Epithelial cell of proximal tubule (primary cell): ENCODE measurements around the gene REN. TPM values are rescaled to one million over a fixed set of nuclear protein-coding genes. Genes with fewer than 3 reads are reported as not detected.

Experiments used
- DNase-seq: peaks from one replicate; pipeline ENCODE4 v3.0.0-alpha.2; 2011; ENCODE audit warnings: low read depth
- H3K4me3 ChIP-seq: 2 replicates; pipeline ENCODE4 v1.5.1; 2011; ENCODE audit warnings: low read depth, mild to moderate bottlenecking, low read length
- total RNA-seq: library from RNA; depleted of rRNA; stranded (reverse); fragments of >200 nt; gene quantifications from 2 replicates; pipeline ENCODE4 v1.2.3, GENCODE V29; 2015
- TF ChIP-seq, protein P1 (sequence below): conservative IDR thresholded peaks from 2 replicates; pipeline ENCODE4 v1.5.1; 2012; ENCODE audit warnings: low read depth, mild to moderate bottlenecking, low read length

Gene REN
- total RNA-seq, 1 donor from 2014 or later, result 0.12 TPM

DNA sequence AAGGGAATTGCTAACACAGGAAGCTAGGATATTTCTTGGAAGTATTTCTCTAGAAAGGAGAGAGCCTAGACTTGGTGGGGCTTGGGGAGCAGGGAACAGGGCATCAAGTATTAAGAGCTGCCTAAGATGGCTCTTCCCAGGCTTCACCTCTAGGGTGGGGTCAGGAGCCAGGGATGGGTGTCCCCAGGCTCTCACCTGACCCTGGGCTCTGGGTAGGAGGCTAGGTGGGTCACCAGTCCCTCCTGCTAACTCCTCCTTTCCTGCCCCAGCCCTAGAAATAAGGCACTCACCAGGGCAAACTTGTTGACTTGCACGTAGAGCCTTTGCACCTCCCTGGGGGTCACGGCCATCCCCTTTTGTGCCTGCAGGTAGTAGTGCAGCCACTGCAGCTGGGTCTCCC lies 29.3 kb downstream of the REN start:
- no peak for DNase-seq
- H3K4me3 ChIP-seq, result no peak overlapping the region
- TF ChIP-seq, protein P1, sequence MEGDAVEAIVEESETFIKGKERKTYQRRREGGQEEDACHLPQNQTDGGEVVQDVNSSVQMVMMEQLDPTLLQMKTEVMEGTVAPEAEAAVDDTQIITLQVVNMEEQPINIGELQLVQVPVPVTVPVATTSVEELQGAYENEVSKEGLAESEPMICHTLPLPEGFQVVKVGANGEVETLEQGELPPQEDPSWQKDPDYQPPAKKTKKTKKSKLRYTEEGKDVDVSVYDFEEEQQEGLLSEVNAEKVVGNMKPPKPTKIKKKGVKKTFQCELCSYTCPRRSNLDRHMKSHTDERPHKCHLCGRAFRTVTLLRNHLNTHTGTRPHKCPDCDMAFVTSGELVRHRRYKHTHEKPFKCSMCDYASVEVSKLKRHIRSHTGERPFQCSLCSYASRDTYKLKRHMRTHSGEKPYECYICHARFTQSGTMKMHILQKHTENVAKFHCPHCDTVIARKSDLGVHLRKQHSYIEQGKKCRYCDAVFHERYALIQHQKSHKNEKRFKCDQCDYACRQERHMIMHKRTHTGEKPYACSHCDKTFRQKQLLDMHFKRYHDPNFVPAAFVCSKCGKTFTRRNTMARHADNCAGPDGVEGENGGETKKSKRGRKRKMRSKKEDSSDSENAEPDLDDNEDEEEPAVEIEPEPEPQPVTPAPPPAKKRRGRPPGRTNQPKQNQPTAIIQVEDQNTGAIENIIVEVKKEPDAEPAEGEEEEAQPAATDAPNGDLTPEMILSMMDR, result no peak

DNA sequence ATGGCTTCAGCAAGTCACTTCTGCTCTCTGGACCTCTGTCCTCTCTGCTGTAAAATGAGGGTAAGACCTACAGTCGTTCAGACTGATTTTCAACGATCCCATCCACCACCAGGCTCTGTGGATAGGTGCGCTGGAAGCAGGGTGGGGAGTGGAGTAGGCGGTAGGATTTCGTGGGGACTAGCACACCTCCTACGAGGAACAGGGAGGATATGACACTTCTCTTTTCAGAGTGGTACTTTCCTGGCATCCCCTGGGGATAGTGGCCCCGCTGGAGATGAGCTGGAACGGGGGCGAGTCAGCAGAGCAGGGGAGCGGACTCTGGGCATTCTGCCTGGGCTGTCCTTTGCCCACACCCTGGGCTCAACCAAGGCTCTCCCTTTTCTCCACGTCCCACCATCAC lies 32.0 kb downstream of the REN start:
- no peak overlapping the region for H3K4me3 ChIP-seq
- TF ChIP-seq, protein P1, result no peak
- no peak for DNase-seq

GRCh38 chr1:204132718-204133117 lies 33.4 kb downstream of the REN start:
- no peak overlapping the region for H3K4me3 ChIP-seq
- TF ChIP-seq, protein P1, result no peak

DNA sequence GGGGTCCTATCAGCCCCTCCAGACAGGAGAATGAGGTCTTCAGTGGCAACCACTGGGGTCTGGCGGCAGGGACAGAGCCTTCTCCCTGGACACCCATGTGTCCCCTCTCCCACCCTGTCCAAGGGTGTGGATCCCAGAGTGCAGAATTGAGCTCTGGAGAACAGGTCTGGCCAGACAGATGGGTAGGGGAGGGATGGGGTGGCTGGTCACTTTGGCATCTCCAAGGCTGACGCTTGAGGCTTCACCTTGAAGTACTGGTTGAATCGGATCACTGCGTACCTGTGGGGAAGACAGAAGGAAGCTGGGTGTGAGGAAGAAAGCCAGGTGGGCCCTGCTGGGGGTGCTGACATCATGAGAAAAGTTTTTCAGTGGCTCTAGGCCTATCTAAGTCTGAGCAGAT lies 34.2 kb downstream of the REN start:
- TF ChIP-seq, protein P1, result no peak
- no peak for DNase-seq
- no peak overlapping the region for H3K4me3 ChIP-seq

More at GRCh38 chr1:204132718-204133117, 33.4 kb downstream of the REN start:
- no peak for DNase-seq

DNA sequence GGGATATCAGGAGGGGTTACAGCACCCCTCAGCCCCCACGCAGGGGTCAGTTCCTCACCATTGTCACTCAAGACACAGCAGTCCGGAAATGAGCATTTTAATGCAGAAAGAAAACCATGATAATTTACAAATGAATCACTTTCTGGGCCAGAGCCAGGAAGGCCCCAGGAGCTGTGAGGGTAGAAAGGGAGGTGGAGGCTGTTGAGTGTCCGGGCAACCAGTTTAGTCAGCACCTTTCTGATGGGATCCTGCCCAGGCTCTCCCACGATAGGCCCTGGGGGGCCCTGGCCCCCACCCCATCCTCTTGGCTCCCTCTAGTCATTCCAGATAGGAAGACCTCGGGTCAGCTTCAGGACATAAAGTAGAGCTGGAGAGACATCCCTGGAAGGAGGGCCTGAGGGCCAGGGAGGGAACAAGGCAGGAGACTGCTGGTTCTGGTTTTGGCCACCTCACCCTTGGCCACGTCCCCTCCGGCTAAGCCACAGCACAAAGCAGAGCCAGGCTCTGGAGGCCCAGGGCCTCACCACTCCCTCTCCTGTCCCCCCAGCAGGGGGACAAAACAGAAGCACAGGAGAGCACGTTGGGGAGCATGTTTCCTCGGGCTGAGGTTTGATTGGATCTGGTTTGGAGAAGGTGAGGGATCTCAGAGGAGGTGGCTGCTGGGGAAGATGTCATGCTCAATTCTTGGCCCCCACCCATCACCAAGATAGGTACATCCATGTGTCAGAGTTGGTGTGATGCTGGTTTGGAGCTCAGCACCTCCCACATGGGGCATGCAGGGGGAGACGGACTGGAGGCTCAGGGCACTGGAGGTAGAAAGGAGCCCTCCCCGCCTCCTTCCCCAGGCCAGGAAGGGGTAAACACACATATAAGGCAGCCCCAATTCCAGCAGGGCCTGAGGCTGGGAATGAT lies 34.9 kb downstream of the REN start:
- H3K4me3 ChIP-seq, result no peak overlapping the region
- TF ChIP-seq, protein P1, result peak; percentile 32
- no peak for DNase-seq

- TF ChIP-seq, protein P1, result no peak
- no peak for DNase-seq
- H3K4me3 ChIP-seq, result no peak overlapping the region
Measured at GRCh38 chr1:204130178-204130577, 36.0 kb downstream of the REN start.
